Choroid plexus epithelial cell (primary cell): Measurements from ENCODE around the gene HPX.
"Not testable (repeated sequence)": the region's sequence is repeated elsewhere in the genome, so short reads cannot be mapped to it uniquely, and the experiment has no call there.

ENCODE experiments used
- DNase-seq: peaks from one replicate; pipeline ENCODE4 v3.0.0-alpha.2; 2010; ENCODE audit warnings: low read depth
- H3K4me3 ChIP-seq: 2 replicates; pipeline ENCODE4 v1.5.1; 2011; ENCODE audit warnings: low read depth, mild to moderate bottlenecking, control low read depth, low read length, moderate library complexity
- TF ChIP-seq, protein P1 (sequence below): conservative IDR thresholded peaks from 2 replicates; pipeline ENCODE4 v1.5.1; 2011; ENCODE audit warnings: low read depth, mild to moderate bottlenecking, control low read depth, inconsistent platforms, low read length, moderate library complexity

HPX gene

DNA sequence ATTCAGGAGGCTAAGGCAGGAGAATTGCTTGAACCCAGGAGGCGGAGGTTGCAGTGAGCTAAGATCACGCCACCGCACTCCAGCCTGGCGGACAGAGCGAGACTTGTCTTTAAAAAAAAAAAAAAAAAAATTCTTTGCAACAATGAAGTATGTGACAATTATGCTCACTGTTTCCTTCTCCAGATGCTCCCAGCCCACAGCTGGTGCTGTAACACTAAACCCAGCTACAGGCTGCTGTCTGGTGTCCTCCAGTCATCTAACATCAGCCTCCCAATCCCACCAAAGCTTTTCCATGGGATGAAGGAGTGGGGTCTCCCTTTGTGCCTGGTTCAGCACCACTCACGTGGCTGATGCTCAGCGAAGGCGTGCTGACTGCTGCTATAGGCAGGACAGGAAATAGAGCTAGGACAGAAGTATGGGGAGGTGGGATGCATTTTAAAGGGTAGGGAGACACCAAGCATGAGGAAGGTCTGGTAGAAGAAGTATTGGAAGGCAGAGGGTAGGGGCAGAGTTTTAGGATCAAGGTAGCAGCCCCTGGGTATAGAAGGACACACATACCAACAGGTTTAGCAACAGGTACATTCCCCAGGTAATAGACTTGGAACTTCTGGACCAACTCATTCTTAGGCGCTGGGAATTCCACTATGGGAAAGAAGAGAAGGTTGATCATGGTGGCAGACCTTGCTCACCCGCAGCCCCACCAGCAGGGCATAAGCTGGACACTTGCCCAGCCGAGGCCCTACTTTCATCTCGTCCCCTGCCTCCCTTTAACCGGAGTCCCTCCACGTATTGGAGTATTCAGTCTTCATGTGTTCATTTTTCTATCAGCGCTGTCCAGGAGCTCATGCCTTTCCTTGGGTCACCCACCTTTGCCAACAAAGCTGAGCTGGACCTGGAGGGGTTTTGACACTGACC, 40.1 kb downstream of the HPX start:
- no peak for DNase-seq
- TF ChIP-seq, protein P1, sequence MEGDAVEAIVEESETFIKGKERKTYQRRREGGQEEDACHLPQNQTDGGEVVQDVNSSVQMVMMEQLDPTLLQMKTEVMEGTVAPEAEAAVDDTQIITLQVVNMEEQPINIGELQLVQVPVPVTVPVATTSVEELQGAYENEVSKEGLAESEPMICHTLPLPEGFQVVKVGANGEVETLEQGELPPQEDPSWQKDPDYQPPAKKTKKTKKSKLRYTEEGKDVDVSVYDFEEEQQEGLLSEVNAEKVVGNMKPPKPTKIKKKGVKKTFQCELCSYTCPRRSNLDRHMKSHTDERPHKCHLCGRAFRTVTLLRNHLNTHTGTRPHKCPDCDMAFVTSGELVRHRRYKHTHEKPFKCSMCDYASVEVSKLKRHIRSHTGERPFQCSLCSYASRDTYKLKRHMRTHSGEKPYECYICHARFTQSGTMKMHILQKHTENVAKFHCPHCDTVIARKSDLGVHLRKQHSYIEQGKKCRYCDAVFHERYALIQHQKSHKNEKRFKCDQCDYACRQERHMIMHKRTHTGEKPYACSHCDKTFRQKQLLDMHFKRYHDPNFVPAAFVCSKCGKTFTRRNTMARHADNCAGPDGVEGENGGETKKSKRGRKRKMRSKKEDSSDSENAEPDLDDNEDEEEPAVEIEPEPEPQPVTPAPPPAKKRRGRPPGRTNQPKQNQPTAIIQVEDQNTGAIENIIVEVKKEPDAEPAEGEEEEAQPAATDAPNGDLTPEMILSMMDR = no peak
- no peak overlapping the region for H3K4me3 ChIP-seq

DNA sequence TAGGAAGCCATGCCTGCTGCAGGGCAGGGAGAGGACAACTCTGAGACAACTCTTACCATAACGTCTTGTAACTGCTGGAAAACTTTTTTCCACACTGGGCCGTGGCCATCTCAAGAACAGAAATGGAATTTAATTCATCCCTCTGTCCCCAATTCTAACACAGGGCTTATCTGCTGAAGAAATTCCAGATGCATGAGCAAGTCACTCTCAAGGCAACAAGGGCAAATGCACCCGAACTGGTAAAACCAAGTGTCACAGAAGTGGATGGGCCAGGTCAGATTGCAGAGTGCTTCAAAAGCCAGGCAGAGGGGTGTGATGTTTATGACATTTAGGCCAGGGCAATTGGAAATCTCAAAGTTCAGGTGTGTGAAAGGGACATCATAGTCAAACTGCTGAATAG, 43.2 kb downstream of the HPX start:
- peak; percentile 40 for DNase-seq
- TF ChIP-seq, protein P1 = no peak
- H3K4me3 ChIP-seq = no peak overlapping the region

DNA sequence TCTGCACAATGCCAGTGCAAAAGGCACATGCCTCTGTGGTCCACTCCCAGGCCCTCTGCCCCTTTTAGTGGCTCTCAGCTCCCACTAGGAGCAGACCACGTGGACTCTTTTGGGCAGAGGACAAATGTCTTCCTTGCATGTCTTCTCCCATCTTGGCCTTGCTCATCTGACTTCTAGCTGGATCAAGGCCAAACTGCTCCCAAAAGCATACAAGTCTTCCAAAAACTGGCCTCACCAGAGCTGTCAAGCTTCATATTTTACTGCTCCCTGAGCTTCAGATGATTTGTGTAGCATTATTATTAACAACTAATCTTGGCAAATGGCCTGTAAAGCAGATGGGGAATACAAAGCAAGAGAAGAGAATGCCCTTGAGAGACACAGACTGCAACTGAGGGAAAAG, 43.6 kb downstream of the HPX start:
- H3K4me3 ChIP-seq = no peak overlapping the region
- no peak for DNase-seq
- TF ChIP-seq, protein P1 = no peak

DNA sequence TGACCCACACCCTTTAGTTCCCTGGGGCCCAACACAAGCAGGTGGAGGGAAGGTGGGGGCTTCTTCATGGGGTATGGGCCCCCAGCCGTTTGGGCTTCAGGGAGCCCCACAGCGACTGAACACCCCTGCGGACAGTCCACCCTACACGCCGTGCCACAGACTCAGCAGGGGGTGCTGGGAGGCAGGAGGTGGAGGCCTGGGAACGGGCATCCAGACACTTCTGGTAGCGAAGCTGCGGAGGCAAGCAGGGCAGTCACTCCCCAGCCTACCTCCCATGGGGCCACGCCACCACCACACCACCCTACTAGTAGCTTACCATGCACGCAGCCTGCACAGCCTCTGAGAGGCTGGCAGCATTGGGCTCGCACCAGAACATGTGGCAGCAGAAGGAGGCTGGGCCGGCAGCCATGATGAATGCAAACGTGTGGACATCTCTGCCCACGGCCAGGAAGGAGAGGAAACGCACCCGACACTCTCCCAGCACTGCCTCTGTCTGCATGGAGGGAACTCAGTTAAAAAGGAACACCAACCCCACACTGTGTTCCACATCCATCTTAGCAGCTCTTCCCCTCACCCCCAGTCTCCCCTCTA, 45.2 kb downstream of the HPX start:
- TF ChIP-seq, protein P1 = no peak
- no peak overlapping the region for H3K4me3 ChIP-seq
- DNase-seq = no peak

DNA sequence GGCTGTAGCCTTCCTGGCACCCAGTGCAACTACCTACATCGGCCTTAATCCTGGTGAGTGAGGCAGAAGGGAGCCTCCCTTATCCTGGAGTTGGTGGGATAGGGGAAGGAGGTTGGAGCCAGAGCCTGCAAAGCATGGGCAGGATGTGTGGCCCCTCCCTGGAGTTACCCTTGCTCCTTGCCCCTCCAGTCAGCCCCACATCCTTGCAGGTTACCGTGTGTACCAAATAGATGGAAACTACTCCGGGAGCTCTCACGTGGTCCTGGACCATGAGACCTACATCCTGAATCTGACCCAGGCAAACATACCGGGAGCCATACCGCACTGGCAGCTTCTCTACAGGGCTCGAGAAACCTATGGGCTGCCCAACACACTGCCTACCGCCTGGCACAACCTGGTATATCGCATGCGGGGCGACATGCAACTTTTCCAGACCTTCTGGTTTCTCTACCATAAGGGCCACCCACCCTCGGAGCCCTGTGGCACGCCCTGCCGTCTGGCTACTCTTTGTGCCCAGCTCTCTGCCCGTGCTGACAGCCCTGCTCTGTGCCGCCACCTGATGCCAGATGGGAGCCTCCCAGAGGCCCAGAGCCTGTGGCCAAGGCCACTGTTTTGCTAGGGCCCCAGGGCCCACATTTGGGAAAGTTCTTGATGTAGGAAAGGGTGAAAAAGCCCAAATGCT, 46.7 kb downstream of the HPX start:
- no peak for DNase-seq
- TF ChIP-seq, protein P1 = no peak
- H3K4me3 ChIP-seq = no peak overlapping the region

DNA sequence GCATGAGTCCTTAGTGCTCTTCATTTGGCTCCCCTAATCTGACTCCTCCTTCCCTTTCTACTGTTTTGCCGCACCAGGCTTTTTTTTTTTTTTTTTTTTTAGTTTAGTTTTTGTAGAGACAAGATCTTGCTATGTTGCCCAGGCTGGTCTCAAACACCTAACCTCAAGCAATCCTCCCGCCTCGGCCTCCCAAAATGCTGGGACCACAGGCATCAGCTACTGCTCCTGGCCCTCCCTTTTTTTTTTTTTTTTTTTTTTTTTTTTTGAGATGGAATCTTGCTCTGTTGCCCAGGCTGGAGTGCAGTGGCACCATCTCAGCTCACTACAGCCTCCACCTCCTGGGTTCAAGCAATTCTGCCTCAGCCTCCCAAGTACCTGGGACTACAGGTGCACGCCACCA, 48.5 kb downstream of the HPX start:
- not testable (repeated sequence) for DNase-seq, H3K4me3 ChIP-seq

DNA sequence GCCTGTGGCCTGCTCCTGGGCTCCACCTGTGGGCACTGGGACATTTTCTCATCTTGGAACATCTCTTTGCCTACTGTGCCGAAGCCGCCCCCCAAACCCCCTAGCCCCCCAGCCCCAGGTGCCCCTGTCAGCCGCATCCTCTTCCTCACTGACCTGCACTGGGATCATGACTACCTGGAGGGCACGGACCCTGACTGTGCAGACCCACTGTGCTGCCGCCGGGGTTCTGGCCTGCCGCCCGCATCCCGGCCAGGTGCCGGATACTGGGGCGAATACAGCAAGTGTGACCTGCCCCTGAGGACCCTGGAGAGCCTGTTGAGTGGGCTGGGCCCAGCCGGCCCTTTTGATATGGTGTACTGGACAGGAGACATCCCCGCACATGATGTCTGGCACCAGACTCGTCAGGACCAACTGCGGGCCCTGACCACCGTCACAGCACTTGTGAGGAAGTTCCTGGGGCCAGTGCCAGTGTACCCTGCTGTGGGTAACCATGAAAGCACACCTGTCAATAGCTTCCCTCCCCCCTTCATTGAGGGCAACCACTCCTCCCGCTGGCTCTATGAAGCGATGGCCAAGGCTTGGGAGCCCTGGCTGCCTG, 49.2 kb downstream of the HPX start:
- DNase-seq = no peak
- TF ChIP-seq, protein P1 = peak; percentile 2
- H3K4me3 ChIP-seq = peak overlapping the region; percentile 87
